ENCODE measurements around the gene ZNF101.

ZNF101 gene

GRCh38 chr19:19649155-19649554 is 19.5 kb upstream of the ZNF101 start:
- TF ChIP-seq CTCF (IDR thresholded peaks at IDR 0.05; ENCODE audit: insufficient read depth, low read depth, low read length, missing control alignments): no peak
- no peak overlapping the region for H3K4me3 ChIP-seq (ENCODE audit: low read depth, low read length)

DNA sequence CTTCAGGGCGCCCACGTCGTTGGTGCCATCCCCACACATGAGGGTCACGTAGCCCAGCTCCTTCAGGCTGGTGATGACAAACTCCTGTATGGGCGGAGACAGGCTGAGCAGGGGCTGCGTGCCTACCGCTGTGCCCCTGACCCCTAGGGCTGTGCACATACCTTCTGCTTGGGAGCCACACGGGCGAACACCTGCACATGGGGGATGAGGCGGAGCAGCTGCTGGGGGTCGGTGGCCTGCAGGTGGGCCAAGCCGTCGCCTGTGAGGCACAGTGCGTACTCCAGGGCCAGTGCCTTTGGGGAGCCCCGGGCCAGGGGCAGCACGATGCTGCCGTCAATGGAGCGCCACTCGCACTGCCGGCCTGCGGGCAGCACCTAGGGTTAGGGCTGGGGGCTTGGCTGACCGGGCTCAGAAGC is 19.1 kb upstream of the ZNF101 start:
- no peak for TF ChIP-seq CTCF (IDR thresholded peaks at IDR 0.05; ENCODE audit: insufficient read depth, low read depth, low read length, missing control alignments)
- no peak overlapping the region for H3K4me3 ChIP-seq (ENCODE audit: low read depth, low read length)
- no peak for DNase-seq (ENCODE audit: low read depth)

More at GRCh38 chr19:19649155-19649554, 19.5 kb upstream of the ZNF101 start:
- DNase-seq (ENCODE audit: low read depth): no peak

DNA sequence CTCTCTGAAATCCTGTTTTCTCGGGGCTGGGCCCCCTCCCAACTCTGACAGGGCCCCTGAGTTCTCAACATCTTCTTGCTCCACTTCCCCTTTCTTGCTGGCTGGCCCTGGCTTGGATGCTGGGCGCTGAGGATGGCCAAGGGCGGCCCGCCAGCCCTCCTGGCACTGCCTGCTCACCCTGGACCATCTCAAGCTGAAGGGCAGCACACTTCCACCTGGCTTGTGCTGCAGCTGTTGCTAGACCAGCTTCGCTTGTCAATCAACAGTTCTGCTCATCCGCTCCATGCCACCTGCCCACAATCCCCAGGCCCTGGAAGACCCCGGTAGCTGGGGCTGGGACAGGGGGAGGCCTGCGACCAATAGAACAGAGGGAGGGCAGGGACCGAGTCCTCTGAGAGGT is 18.3 kb upstream of the ZNF101 start:
- no peak for DNase-seq (ENCODE audit: low read depth)
- no peak overlapping the region for H3K4me3 ChIP-seq (ENCODE audit: low read depth, low read length)
- no peak for TF ChIP-seq CTCF (IDR thresholded peaks at IDR 0.05; ENCODE audit: insufficient read depth, low read depth, low read length, missing control alignments)

GRCh38 chr19:19651076-19651475 is 17.6 kb upstream of the ZNF101 start:
- no peak overlapping the region for H3K4me3 ChIP-seq (ENCODE audit: low read depth, low read length)
- DNase-seq (ENCODE audit: low read depth): no peak
- TF ChIP-seq CTCF (IDR thresholded peaks at IDR 0.05; ENCODE audit: insufficient read depth, low read depth, low read length, missing control alignments): no peak

- no peak for TF ChIP-seq CTCF (IDR thresholded peaks at IDR 0.05; ENCODE audit: insufficient read depth, low read depth, low read length, missing control alignments)
- no peak overlapping the region for H3K4me3 ChIP-seq (ENCODE audit: low read depth, low read length)
- DNase-seq (ENCODE audit: low read depth): no peak
These were observed 15.9 kb upstream of the ZNF101 start for GRCh38 chr19:19652482-19653295.

DNA sequence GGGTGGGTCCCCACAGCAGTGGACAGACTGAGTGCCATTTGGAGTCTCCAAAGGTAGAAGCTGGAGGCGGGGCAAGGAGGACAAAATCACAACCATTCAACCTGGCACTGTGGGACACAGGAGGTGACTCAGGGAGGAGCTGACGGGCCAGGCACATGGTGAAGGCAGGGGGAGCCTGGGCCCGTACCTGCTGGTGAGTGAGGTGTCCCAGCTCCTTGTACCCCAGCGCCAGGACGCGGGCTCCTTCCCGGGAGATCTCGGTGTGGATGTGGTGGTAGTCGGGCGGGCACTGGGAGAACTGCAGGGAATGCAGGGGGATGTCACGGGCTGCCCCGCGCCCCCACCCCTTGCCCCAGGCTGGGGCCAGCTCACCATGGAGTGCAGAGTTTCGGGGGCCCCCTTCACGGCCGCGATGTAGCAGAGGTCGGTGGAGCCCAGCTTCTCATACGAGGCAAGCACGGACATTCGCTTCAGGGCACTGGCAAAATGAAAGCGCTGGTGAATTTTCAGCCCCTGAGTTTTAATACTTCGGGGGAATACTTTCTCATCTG is 15.0 kb upstream of the ZNF101 start:
- DNase-seq (ENCODE audit: low read depth): no peak
- TF ChIP-seq CTCF (IDR thresholded peaks at IDR 0.05; ENCODE audit: insufficient read depth, low read depth, low read length, missing control alignments): no peak
- H3K4me3 ChIP-seq (ENCODE audit: low read depth, low read length): no peak overlapping the region

Data from GM12865 (cell line).